Measurements from ENCODE around the gene LRRC74B.

LRRC74B gene

GRCh38 chr22:21103633-21104032, 57.9 kb downstream of the LRRC74B start:
- no peak for DNase-seq (ENCODE audit: low spot score)

GRCh38 chr22:21104126-21104691, 58.5 kb downstream of the LRRC74B start:
- no peak for DNase-seq (ENCODE audit: low spot score)

GRCh38 chr22:21105294-21105693, 59.5 kb downstream of the LRRC74B start:
- no peak for DNase-seq (ENCODE audit: low spot score)

GRCh38 chr22:21106000-21106399, 60.3 kb downstream of the LRRC74B start:
- DNase-seq (ENCODE audit: low spot score), result no peak

GRCh38 chr22:21108379-21109115, 62.8 kb downstream of the LRRC74B start:
- no peak for DNase-seq (ENCODE audit: low spot score)

All from kidney capillary endothelial cell (primary cell).